K562 (cell line): Measurements from ENCODE around the gene CAMK1D. TPM values are rescaled to one million over a fixed set of nuclear protein-coding genes. Genes with fewer than 3 reads are reported as not detected.

Experiments used
- ATAC-seq: fragments of 200-7000 bp; cut with Tn5 transposase; 3 replicates; pipeline ENCODE4 v1.9.1; 2020; ENCODE audit warnings: moderate library complexity
- BruUV-seq: library from RNA; stranded (reverse); fragments of 400-500 nt; replicated peaks from 2 replicates; lab custom pipeline; 2021; lab: Mats Ljungman, UMichigan
- CTCF ChIA-PET: fragments of 300-600 bp; formaldehyde crosslinking; extraction: SDS; loops from one replicate; lab custom pipeline; 2021; ENCODE audit warnings: low intra/inter-chr PET ratio; lab: Yijun Ruan, JAX
- POLR2A ChIA-PET: fragments of 300-600, 350-650 bp; sonication (Branson Sonifier 250); formaldehyde crosslinking; extraction: SDS; loops from one replicate; lab custom pipeline; 2021; ENCODE audit warnings: antibody characterized with exemption, inconsistent platforms; lab: Yijun Ruan, JAX
- DNase-seq, 4 experiments: peaks; one replicate each; pipeline versions ENCODE4 v3.0.0 to v3.0.0-alpha.2; 2011 to 2018; ENCODE audit warnings: low spot score in 3 of 4, mixed read lengths in 3 of 4; ENCODE audit errors: extremely low read depth in 1 of 4
- FAIRE-seq: peaks from 2 replicates; lab custom pipeline; 2011; peaks lifted over from hg19 to GRCh38; lab: Jason Lieb, UNC
- H2AFZ ChIP-seq: 2 replicates; pipeline ENCODE4 v1.6.0; 2011; ENCODE audit warnings: low read depth, low read length, control low read depth, inconsistent platforms
- H3K27ac ChIP-seq: fragments of 200-600 bp; 3 replicates; pipeline ENCODE4 v1.8.0; 2011; ENCODE audit warnings: low read depth, mild to moderate bottlenecking, control low read depth, inconsistent platforms, low read length, moderate library complexity, mixed read lengths; ENCODE audit errors: extremely low read depth
- H3K27me3 ChIP-seq, 2 experiments: fragments of 300-600 bp in 1 of 2; 2 replicates in 1 of 2; 3 replicates in 1 of 2; pipeline versions ENCODE4 v1.6.0 to v1.8.0; 2011; ENCODE audit warnings: inconsistent platforms in 2 of 2, low read length in 2 of 2, mild to moderate bottlenecking in 1 of 2, mixed read lengths in 1 of 2, moderate library complexity in 1 of 2; ENCODE audit not compliant: control insufficient read depth in 2 of 2, insufficient read depth in 2 of 2
- H3K36me3 ChIP-seq: fragments of 300-600 bp; 3 replicates; pipeline ENCODE4 v1.8.0; 2011; ENCODE audit warnings: mild to moderate bottlenecking, low read length, inconsistent platforms; ENCODE audit not compliant: control insufficient read depth, insufficient read depth
- H3K4me1 ChIP-seq, 2 experiments: fragments of 200-600 bp in 1 of 2; replicated peaks in 1 of 2; 2 replicates in 1 of 2; 3 replicates in 1 of 2; pipeline versions ENCODE4 v1.5.1 to v1.8.0; 2011; ENCODE audit warnings: inconsistent platforms in 2 of 2, low read length in 2 of 2, mild to moderate bottlenecking in 1 of 2, mixed read lengths in 1 of 2, moderate library complexity in 1 of 2; ENCODE audit not compliant: control insufficient read depth in 2 of 2, insufficient read depth in 2 of 2
- H3K4me2 ChIP-seq: 2 replicates; pipeline ENCODE4 v1.6.1; 2011; ENCODE audit warnings: low read length, control low read depth, inconsistent platforms, mixed read lengths; ENCODE audit not compliant: insufficient read depth
- H3K4me3 ChIP-seq: fragments of 200-600 bp; sonication (generic), shearing (Covaris generic); 2 replicates; pipeline ENCODE4 v1.5.1; 2016; ENCODE audit warnings: control low read depth, inconsistent platforms
- H3K79me2 ChIP-seq: fragments of 200-600 bp; 3 replicates; pipeline ENCODE4 v1.8.0; 2011; ENCODE audit warnings: low read length, inconsistent platforms; ENCODE audit not compliant: control insufficient read depth, insufficient read depth
- H3K9ac ChIP-seq, 2 experiments: 2 replicates each; pipeline versions ENCODE4 v1.6.0 to v1.6.1; 2011; ENCODE audit warnings: low read depth in 2 of 2, low read length in 2 of 2, control low read depth in 1 of 2, inconsistent platforms in 1 of 2, mild to moderate bottlenecking in 1 of 2, mixed read lengths in 1 of 2; ENCODE audit not compliant: insufficient read depth in 1 of 2
- H3K9me1 ChIP-seq: one replicate; pipeline ENCODE4 v1.6.0; 2011; ENCODE audit warnings: inconsistent platforms, mild to moderate bottlenecking, low read length, moderate library complexity; ENCODE audit not compliant: control insufficient read depth, insufficient read depth
- H3K9me3 ChIP-seq: replicated peaks from 2 replicates; pipeline ENCODE4 v1.5.1; 2011; ENCODE audit warnings: low read depth, low read length, inconsistent platforms; ENCODE audit not compliant: control insufficient read depth, insufficient read depth
- H4K20me1 ChIP-seq: replicated peaks from 2 replicates; pipeline ENCODE4 v1.6.1; 2011; ENCODE audit warnings: low read length, inconsistent platforms, mixed read lengths; ENCODE audit not compliant: control insufficient read depth, insufficient read depth
- E2F1 ChIP-seq: sonication (generic); formaldehyde crosslinking; IDR thresholded peaks from 2 replicates; pipeline ENCODE4 v1.8.1; 2023; ENCODE audit warnings: mild to moderate bottlenecking, missing genetic modification reagents, moderate library complexity
- ELF1 ChIP-seq: fragments of 200-800 bp; sonication (Bioruptor generic); IDR thresholded peaks from 2 replicates; pipeline ENCODE4 v1.6.1; 2016; ENCODE audit warnings: missing genetic modification characterization, missing compliant biosample characterization
- HIVEP1 ChIP-seq: fragments of 250-450 bp; sonication (Bioruptor Pico); IDR thresholded peaks from 2 replicates; pipeline ENCODE4 v1.4.0; 2020; ENCODE audit warnings: mild to moderate bottlenecking
- JUNB ChIP-seq: fragments of 450-650 bp; formaldehyde crosslinking; conservative IDR thresholded peaks from 2 replicates; pipeline ENCODE4 v1.4.0; 2020; ENCODE audit warnings: mild to moderate bottlenecking
- MXD1 ChIP-seq: fragments of 250-450 bp; sonication (Bioruptor Pico); IDR thresholded peaks from 2 replicates; pipeline ENCODE4 v1.8.0; 2021; ENCODE audit warnings: borderline replicate concordance, mild to moderate bottlenecking, moderate library complexity; ENCODE audit not compliant: poor library complexity, severe bottlenecking
- PREB ChIP-seq: sonication (generic); formaldehyde crosslinking; IDR thresholded peaks from 2 replicates; pipeline ENCODE4 v1.8.1; 2023; ENCODE audit warnings: mild to moderate bottlenecking, missing genetic modification reagents
- RBM14 ChIP-seq: fragments of 200-400 bp; formaldehyde crosslinking; IDR thresholded peaks from 2 replicates; pipeline ENCODE4 v1.6.1; 2018; ENCODE audit warnings: low read depth, mild to moderate bottlenecking, low read length, moderate library complexity, borderline replicate concordance; ENCODE audit not compliant: insufficient read depth
- SMAD3 ChIP-seq: fragments of 450-650 bp; formaldehyde crosslinking; conservative IDR thresholded peaks from 2 replicates; pipeline ENCODE4 v1.4.0; 2020; ENCODE audit warnings: mild to moderate bottlenecking
- SMARCC2 ChIP-seq: fragments of 450-650 bp; IDR thresholded peaks from 2 replicates; pipeline ENCODE4 v1.6.1; 2017; ENCODE audit warnings: antibody characterized with exemption, moderate library complexity, mild to moderate bottlenecking, low read depth
- SNRNP70 ChIP-seq: fragments of 200-400 bp; formaldehyde crosslinking; optimal IDR thresholded peaks from 2 replicates; pipeline ENCODE3; 2017; ENCODE audit warnings: low read depth, low read length
- ZNF586 ChIP-seq: fragments of 450-650 bp; formaldehyde crosslinking; conservative IDR thresholded peaks from 2 replicates; pipeline ENCODE4 v1.4.0; 2020; ENCODE audit warnings: mild to moderate bottlenecking, moderate library complexity
- ZNF699 ChIP-seq: fragments of 250-450 bp; sonication (Bioruptor Pico); IDR thresholded peaks from 2 replicates; pipeline ENCODE4 v1.8.0; 2021; ENCODE audit warnings: mild to moderate bottlenecking, moderate library complexity; ENCODE audit not compliant: insufficient replicate concordance
- WGBS: fragments of 100-300 bp; shearing (Covaris generic); methylation state at CpG from one replicate; pipeline ENCODE4 v1.1.6; 2016; ENCODE audit warnings: low coverage, mixed read lengths; ENCODE audit not compliant: insufficient coverage; ENCODE audit errors: missing lambda C conversion rate; 5-methylcytosine and 5-hydroxymethylcytosine counted together
- in situ Hi-C: fragments of 300-500 bp; cut with MboI; formaldehyde crosslinking; loops from 4 replicates; pipeline ENCODE4 v1.15.0; 2018; ENCODE audit warnings: inconsistent platforms, mixed read lengths
- intact Hi-C: fragments of 100-400 bp; cut with micrococcal nuclease; formaldehyde crosslinking; loops from 2 replicates; pipeline ENCODE4 v1.14.2; 2022
- polyA plus RNA-seq, 8 experiments: library from polyadenylated mRNA; depleted of rRNA in 4 of 8; stranded (reverse) in 5 of 8; unstranded in 3 of 8; fragments of >200 nt; fragmentation: Nextera tagmentation in 2 of 8; fragmentation: Illumina TruSeq in 1 of 8; extraction: Ambion mirVana in 2 of 8; extraction: Trizol in 1 of 8; gene quantifications; 2 replicates each; pipeline versions ENCODE4 v1.2.1 to v1.2.3, GENCODE V29; 2011 to 2014; ENCODE audit warnings: inconsistent platforms in 1 of 8, missing spikeins in 1 of 8
- total RNA-seq, 7 experiments: library from RNA; depleted of rRNA in 6 of 7; stranded (reverse); fragments of >200 nt in 6 of 7; fragmentation: Illumina TruSeq in 2 of 7; extraction: Trizol in 2 of 7; gene quantifications; 2 replicates each; pipeline versions ENCODE4 v1.2.1 to v1.2.3, GENCODE V29; 2011 to 2021; ENCODE audit warnings: low replicate concordance in 1 of 7
- TF ChIP-seq, protein P1 (sequence below): sonication (generic); formaldehyde crosslinking; IDR thresholded peaks from 2 replicates; pipeline ENCODE4 v1.8.0; 2023; ENCODE audit warnings: missing genetic modification reagents, mild to moderate bottlenecking, borderline replicate concordance

CAMK1D gene
- total and polyA plus RNA-seq, 9 of the 15 experiments (the other 6 are each of a cell fraction or from before 2014, with no cell fraction given) = 0.12 to 0.24 (median 0.20) TPM; not detected in 5

GRCh38 chr10:12603766-12604470 lies 254.6 kb downstream of the CAMK1D start:
- Histone ChIP-seq H2AFZ (no peak overlapping the region), H3K4me2 (no peak overlapping the region), H3K9me3 (no peaks in the 10 kb centered on the region), H3K4me1 (no peaks in the 10 kb centered on the region), H3K36me3 (no peaks in the 10 kb centered on the region), H3K9me1 (peaks cover 2% of the 10 kb centered on the region), H3K79me2 (no peaks in the 10 kb centered on the region), H3K27me3 (peaks cover 30 to 51% of the 10 kb centered on the region in 2 experiments), H4K20me1 (no peaks in the 10 kb centered on the region), H3K27ac (no peak overlapping the region), H3K9ac (no peak overlapping the region), H3K4me3 (no peak overlapping the region)
- in situ Hi-C loops = no loop called here
- FAIRE-seq (no peak), DNase-seq (no peak), ATAC-seq (no peak)
- intact Hi-C loops = no loop called here
- ChIA-PET CTCF (no interaction called here), POLR2A (no interaction called here)
- BruUV-seq = no TSS peak
- WGBS = 4% methylated on average over 11 of the region's 11 CpGs
- no peak for TF ChIP-seq JUNB (CRISPR knock-in tag)
- no peak for TF ChIP-seq RBM14
- no peak for TF ChIP-seq SMAD3
- TF ChIP-seq SNRNP70 = no peak
- TF ChIP-seq E2F1 (CRISPR knock-in tag) = no peak
- TF ChIP-seq HIVEP1 (CRISPR knock-in tag) = no peak
- no peak for TF ChIP-seq PREB (CRISPR knock-in tag)
- TF ChIP-seq SMARCC2 = no peak
- no peak for TF ChIP-seq ELF1 (tag)
- TF ChIP-seq, protein P1, sequence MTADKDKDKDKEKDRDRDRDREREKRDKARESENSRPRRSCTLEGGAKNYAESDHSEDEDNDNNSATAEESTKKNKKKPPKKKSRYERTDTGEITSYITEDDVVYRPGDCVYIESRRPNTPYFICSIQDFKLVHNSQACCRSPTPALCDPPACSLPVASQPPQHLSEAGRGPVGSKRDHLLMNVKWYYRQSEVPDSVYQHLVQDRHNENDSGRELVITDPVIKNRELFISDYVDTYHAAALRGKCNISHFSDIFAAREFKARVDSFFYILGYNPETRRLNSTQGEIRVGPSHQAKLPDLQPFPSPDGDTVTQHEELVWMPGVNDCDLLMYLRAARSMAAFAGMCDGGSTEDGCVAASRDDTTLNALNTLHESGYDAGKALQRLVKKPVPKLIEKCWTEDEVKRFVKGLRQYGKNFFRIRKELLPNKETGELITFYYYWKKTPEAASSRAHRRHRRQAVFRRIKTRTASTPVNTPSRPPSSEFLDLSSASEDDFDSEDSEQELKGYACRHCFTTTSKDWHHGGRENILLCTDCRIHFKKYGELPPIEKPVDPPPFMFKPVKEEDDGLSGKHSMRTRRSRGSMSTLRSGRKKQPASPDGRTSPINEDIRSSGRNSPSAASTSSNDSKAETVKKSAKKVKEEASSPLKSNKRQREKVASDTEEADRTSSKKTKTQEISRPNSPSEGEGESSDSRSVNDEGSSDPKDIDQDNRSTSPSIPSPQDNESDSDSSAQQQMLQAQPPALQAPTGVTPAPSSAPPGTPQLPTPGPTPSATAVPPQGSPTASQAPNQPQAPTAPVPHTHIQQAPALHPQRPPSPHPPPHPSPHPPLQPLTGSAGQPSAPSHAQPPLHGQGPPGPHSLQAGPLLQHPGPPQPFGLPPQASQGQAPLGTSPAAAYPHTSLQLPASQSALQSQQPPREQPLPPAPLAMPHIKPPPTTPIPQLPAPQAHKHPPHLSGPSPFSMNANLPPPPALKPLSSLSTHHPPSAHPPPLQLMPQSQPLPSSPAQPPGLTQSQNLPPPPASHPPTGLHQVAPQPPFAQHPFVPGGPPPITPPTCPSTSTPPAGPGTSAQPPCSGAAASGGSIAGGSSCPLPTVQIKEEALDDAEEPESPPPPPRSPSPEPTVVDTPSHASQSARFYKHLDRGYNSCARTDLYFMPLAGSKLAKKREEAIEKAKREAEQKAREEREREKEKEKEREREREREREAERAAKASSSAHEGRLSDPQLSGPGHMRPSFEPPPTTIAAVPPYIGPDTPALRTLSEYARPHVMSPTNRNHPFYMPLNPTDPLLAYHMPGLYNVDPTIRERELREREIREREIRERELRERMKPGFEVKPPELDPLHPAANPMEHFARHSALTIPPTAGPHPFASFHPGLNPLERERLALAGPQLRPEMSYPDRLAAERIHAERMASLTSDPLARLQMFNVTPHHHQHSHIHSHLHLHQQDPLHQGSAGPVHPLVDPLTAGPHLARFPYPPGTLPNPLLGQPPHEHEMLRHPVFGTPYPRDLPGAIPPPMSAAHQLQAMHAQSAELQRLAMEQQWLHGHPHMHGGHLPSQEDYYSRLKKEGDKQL (CRISPR knock-in tag) = no peak
- TF ChIP-seq ZNF586 (CRISPR knock-in tag) = no peak
- TF ChIP-seq MXD1 (CRISPR knock-in tag) = no peak
- TF ChIP-seq ZNF699 = no peak
